Left renal pelvis (tissue), 4 donors: Measurements from ENCODE around the gene COL25A1. TPM values are rescaled to one million over a fixed set of nuclear protein-coding genes. Genes with fewer than 3 reads are reported as not detected.

Source experiments
- DNase-seq, 4 donors: peaks; one replicate each; pipeline ENCODE4 v3.0.0-alpha.2; 2013; ENCODE audit warnings: low read depth in 4 of 4, low spot score in 3 of 4
- polyA plus RNA-seq, 4 donors: library from polyadenylated mRNA; unstranded; fragments of 120-200 nt; gene quantifications; one replicate each; pipeline ENCODE4 v1.2.1, GENCODE V29; 2013; ENCODE audit not compliant: insufficient read length in 4 of 4

The COL25A1 gene
- polyA plus RNA-seq, 4 donors, result 12.5 to 28.5 (median 17.1) TPM

DNA sequence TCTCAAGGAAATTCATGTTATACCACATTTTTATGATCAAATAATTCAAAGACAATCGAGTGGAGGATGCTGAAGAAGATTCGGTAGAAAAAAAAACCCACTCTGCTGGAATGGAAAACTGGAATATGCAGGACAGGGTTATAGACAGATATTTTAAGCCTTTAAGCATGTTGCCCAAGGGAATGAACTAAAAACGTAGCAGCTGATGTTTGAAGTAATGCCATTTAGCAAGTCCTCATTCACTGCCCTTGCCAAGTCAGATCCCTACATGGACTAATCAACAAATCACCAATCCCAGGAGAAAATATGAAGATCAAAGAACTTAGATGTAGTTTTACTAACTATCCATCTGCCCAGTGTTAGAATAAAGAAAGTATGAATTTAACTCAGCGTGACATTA lies 464.0 kb downstream of the COL25A1 start:
- no peak for DNase-seq

DNA sequence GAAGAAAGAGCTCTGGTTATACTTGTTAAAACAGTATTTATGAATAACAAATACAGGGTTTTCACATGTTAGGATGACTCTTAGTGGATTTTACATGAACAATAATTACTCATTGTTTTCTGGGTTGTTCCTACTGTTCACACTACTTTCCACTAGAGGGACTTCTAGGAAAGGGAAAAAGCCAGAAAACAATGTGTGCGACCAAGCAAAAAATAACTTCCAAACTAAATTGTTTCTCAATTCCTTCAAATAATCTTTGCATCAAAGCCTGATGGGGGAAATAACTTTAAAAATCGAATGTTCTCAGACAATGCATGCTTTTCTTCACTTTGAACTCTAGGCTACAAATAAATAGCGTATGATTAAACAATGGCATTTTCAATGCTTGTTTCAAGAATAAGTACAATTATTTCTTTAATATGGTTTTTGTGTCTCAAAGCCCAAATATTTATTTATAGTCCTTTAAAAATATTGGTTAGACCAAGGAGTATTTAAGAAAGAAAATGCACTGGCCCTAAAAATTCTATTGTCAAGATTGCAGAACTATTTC lies 467.5 kb downstream of the COL25A1 start:
- no peak for DNase-seq

DNA sequence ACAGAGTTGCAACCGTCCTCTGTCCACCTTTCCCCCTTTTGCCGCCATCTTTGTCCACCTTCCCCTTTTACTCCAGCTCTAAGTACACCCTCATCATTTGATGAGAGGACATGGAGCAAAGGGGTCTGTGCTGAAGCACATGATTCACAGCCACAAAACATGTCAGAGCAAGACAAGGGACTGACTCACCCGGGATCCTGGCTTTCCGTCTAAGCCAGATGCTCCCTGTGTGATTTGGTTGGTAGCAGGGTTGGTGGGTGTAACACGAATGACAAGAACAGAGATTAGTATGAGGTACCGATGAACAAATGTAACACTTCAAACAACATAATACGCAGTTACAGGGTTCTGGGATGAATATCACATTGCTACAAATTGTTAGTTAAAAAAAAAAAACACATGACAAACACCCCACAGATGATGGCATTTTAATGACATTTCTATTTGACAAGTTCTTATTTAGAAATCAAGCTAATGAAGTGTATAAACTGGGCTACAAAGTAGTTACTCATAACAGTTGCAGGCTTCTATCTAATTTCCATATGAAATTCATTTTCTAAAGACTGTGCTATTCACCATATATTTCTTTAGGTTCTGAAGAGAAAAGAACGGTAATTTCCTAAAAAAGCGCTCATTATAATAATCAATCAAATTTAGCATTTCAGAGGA lies 468.2 kb downstream of the COL25A1 start:
- no peak for DNase-seq

DNA sequence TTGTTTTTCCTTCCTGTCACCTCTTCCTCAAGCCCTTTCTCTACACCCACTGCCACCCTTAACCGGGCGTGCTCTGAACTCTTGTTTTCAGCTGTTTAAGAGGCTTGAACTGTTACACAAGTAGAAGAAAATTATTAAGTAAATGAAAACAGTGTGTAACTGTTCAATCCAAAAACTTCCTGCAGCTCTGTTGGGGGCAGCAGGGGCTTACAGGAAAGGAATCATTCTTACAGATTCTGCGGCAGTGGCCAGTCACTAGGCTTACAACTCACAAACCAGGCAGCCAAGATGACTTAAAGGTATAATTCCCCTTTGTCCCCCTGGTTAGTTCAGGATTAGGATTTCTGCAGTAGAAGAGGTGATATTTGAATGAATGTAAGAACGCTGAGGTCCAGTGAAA lies 469.4 kb downstream of the COL25A1 start:
- DNase-seq, result no peak

DNA sequence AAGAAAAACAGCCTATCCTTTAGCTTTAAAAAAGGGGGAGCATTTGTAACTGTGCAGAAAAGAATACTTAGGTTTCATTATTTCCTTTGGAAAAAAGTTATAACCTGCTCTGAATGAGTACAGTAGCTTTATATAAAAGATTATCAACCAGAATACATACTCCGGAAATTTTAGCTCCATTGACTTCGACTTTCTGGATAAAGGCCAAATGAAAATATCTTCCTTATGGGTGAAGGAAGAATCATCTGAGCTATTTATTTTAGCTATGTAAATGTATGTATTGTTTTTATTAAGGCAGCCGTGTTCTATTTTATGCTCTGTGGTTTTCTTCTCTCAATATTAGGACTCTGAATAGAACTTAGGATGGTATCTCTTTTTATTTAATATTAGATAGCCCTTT lies 470.6 kb downstream of the COL25A1 start:
- DNase-seq, result no peak

DNA sequence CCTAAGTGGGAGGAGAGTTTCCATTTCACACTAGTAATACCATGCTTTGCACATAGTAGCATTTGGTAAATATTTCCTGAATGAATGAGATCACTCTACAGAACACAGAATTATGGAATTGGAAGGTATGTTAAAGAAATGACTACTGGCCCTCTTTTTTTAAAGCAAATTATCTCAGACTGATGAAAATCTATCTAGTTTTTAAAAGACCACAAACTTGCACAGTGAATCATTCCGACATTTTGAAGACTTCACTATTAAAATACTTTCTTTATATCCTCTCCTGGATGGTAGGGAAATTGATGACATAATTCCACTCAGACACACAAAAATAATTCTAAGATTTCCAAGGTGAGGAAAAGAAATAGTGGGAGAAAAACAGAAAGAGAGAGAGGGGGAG lies 471.2 kb downstream of the COL25A1 start:
- no peak for DNase-seq

DNA sequence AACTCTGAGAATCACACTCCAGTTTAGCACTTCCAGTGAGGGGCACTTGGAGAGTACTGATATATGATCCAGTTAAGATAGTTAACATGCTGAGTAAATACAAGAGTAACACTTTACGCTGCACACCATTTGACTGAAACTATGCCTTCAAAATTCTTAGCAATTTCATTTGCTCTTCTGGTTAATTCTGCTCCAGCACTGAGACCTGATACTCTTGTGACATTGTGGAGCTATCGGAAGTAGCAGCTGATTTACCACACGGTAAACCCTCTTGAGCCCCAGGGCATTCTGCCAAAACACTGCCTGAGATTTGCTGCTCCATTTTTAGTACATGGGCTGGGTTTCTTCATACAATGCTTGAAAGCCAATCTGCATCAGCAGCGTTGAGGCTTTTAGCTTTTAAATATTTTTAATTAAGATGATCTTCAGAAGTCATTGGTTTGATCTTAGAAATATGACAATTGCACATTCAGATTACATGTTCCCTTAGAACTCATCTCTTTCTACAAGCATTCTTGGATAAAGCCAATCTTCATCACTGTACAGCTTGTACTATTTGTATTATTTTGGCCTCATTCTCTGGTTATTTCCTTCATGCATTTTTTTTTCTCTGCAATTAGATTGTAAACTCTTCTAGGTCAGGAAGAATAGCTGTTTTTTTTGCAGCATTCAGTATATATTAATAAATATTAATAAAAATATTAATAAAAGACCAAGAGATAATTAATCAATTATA lies 471.8 kb downstream of the COL25A1 start:
- DNase-seq, result peak in 1 of 4 donors; percentile 63

DNA sequence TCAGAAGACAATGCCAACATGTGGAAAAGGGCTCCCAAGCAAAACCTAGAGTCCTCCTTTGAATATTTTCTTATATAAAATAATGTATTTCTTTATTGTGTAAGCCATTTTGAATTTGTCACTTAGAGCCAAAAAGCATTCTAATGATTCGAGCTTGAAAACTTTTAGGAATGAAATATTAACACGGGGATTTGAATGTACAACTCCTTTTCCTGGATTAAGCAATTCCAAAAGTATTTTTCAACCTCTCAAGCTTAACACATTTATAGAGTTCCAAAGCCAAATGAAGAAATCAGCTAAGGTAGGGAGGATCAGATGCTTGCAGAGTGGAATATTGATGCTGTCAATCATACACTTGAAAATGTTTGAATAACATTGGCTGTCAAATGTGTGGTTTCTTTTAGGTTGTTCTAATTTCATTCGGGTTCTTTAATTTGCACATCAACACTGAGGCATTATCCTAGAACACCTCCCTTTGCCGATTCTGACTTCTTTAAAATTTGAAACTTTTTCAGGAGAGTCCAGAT lies 472.4 kb downstream of the COL25A1 start:
- no peak for DNase-seq

DNA sequence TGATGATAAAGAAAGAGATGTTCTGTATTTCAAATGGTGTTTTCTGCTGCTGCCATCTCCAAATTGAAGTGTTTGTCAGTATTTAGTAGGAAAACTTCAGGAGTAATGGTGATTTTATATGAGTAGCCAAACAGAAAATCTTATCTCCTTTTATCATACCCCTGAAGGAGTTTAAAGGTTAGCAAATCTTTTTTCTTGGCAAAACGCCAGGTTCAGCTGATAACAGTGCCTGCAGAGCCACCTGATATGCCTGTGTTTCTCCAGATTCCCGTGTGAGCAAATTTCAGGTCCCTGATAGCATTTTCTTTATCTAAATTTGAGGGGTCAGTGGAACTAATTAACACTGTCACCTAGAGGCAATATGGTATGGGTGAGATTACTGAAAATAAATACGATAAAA lies 473.8 kb downstream of the COL25A1 start:
- DNase-seq, result no peak

DNA sequence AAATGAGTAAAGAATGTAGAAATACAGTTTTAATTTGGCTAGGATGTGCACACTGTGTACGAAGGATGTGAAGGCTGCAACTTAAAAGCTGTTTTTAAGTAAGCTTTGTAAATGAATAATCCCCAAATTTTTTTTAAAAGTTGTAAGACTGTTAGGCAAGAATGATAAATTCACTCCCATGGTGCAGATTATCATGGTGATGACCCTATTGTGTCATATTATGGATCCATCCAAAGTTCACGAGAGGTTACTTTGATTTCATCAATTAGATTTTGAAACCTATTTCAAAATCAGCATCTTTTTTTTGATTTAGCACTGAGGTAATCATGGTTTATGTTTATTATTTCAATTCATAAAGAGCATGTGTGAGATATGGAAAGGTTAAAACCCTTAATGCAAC lies 476.7 kb downstream of the COL25A1 start:
- DNase-seq, result no peak

DNA sequence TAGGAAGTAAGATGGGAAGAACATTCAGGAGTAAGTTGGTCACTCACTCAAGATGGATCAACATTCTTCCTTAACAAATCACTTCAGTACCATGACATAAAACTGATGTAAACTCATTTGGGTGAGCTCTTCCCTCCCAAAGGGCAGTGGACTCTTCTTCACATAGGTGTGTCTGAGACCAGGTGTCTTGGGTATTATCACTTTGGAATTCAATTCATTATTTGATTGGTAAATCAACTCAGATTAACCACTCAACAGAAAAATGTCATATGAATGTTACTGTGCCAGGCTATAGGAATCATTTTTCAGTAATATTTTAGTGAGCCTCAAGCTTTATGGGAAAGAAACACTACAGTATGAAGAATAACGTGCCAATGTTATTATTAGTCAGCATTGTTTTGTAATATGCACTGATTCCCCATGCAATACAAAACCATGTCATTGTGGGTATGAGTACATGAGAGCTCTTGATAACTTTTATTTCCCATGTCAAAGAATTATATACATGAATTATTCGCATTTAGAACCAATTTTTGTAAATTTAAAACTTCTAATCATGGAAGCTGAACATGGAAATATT lies 481.0 kb downstream of the COL25A1 start:
- DNase-seq, result no peak

DNA sequence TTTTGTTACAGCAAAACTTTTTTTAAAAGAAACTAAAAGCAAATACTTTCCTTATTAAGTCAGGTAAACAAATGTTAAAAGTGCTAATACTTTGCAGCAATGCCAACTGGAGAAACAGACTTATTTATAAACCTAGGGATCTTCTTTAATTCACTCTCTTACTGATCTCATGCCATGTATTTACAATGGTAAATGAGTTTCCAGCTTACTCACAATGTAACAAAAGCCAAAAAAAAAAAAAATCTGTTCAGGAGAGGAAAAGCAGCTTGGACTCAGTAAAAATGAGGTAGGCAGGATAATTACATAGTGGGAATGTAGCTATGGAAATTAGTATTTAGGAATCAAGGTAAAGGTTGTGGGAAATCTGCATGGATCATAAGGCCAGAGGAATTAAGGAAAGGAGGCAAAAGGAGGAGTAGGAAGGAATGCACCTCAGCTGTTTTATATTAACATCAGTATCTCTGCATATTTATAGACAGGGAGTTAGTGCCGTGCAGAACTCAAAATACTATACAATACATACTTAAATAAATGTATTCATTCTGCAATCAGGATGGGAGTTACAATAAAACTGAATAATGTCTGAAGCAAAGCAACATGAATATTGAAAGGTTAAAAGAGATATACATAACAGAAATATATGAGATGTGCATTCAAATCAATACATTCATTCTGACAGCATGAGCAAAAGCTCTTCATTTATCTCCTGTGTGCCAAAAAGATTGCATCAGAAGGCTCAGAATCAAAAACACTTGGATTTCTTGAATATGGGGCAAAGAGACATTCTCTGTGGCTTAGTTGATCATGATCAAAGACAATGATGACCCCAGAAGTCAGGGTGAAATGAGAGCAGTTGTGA lies 481.7 kb downstream of the COL25A1 start:
- no peak for DNase-seq

DNA sequence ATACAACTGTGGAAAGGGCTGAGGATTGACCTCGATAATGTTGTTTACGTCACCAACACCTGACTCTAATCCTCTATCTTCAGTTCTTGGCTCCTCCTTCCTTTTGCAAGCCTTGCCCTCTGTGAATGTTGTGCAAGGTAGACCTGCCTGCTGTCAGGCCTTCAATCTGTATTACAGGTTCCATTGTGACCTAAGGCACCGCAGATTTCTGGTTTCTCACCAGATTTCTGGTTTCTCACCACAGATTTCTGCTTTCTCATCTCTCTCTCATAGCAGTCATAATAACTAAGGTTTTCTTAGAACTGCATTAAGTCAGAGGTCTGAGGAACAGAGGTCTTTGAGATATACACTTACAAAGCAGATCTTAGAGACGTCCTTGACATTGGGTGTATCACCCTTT lies 488.1 kb downstream of the COL25A1 start:
- no peak for DNase-seq

DNA sequence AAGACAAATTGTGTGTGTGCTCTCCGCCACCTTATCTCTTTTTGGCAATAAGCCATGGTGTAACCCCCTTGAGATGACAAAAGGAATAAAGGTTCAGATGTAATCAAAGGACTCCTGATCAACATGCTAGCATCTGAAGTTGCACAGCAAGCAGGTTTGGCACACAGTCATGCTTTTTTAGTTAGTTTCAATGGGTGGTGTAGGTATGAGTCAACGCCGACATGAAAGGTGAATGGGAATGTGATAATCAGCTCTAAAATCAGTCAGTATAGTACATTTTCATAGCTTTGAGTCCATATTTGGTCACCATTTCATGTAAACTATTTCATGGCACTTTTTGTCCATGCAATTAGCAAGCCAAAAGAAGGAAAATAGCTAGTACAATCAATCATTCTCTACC lies 489.2 kb downstream of the COL25A1 start:
- no peak for DNase-seq

DNA sequence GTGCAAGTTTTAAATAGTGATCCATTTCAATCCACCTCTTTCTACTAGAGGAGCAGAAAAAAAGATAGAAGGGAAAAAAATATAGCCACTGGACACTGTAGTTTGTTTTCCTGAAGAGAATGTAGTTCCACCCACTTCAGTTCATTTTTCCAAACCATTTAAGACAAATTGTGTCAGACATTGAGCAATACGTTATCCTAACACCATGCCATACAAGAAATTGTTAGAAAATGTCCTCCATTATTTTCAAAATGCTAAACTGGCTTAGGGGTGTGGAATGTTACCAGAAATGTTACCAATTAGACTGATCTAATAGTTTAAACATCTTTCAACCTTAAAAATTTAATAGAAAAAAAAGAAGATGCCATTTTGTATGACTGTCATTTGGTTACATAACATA lies 491.0 kb downstream of the COL25A1 start:
- no peak for DNase-seq

DNA sequence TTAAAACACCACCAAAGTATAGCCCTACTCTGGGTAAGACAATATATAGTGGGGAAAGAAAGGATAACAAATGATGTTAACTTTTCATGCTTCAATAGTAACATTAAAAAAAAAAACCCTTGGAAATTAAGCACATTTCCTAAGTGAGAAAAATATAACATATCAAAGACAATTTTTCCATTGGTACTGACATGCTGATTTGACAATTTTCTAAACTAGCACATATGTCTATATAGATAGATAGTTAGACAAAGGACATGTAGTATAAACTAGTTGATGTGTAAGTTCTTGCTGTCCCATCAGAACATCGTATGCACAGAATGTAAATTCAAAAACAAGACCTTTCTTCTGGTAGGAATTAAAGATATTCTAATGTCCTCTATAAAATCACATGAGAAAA lies 492.4 kb downstream of the COL25A1 start:
- DNase-seq, result no peak

DNA sequence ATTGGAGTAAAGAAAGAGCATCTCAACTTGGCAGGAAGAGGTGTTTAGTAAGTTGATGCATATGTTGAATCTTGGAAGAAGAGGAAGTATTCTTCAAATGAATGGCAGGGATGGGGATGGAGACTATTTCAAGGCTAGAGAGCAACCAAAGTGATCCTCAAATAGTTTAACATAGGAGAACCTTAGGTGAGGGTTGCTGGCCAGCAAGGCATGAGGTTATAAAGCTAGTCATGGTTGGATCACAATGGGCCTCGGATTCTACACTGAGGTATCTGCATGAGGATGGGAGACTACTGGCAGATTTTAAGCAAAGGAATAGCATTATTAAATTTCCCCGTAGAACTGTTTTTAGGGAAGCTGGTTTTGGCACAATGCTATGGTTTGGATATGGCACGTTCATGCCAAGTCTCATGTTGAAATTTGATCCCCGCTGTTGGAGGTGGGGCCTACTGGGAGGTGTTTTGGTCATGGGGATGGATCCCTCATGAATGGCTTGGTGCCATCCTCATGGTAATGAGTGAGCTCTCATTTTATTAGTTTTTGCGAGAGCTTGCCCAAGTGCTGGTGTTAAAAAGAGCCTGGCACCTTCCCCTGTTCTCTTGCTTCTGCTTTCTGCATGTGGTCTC lies 497.7 kb downstream of the COL25A1 start:
- DNase-seq, result no peak

DNA sequence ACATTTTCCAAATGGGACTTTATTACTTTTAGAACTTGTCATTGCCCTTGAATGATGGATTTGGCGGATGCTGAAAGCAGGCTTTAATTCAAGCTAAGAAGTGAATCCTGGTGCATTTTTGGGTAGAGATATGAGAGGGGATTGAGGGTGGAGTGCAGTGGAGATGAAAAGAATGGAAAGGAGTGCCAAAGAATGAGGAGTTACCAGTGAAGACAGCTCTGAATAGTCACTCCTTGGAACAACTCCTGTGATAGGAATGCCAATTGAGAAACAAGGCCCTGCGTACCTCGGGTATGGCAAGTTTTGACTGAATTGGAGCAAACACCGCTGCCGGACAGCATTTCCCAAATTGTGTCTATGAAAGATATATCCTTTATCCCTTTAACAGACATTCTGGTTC lies 503.2 kb downstream of the COL25A1 start:
- DNase-seq, result no peak

DNA sequence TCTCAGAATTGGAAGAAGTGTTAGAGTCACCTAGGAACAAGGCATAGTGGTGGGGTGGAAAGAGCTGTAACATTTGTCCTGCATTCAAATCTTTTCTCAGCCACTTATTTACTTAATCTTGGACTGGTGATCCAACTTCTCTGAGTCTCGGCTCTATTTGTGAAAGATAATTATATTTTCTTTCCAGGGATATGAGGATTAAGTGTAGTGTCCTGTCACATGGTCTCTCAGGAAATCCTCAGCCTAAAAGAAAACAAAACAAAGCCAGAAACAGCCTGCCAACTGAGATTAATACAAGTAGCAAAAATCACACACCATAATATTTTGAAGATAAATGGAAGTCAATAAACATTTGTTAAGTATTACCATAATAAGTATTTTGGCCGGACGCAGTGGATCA lies 506.3 kb downstream of the COL25A1 start:
- DNase-seq, result no peak

DNA sequence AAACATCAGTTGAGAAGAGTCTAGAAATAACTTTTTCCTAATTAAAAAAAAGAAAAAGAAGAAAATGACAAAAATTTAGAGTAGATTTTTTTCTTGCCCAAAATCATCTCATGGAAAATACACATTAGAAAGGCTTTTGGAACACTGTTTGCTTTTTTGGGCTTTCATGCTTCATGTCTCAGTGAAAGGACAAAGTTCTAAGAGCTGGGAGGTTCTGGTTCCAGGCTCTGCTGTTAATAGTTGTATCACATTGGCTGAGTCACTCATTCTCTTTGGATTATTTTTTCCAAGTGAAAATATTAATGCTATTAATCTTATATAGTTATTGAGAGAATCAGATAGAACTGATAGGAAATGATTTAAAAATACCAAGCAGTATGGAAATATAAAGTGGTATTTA lies 506.7 kb downstream of the COL25A1 start:
- DNase-seq, result no peak
